Effector CD4-positive, alpha-beta T cell (primary cell): ENCODE data around the gene UGT1A6.

ENCODE experiments used
- DNase-seq: peaks from one replicate; pipeline ENCODE4 v3.0.0-alpha.2; 2020

Gene UGT1A6

GRCh38 chr2:233772153-233772552, 79.5 kb downstream of the UGT1A6 start:
- DNase-seq: no peak

DNA sequence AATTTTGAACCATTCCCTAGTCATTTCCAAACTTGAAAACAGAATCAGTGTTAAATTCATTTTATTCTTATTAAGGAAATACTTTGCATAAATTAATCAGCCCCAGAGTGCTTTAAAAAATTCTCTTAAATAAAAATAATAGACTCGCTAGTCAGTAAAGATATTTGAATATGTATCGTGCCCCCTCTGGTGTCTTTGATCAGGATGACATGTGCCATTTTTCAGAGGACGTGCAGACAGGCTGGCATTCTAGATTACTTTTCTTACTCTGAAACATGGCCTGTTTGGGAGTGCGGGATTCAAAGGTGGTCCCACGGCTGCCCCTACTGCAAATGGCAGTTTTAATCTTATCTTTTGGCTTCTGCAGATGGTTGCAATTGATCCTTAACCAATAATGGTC, 79.9 kb downstream of the UGT1A6 start:
- DNase-seq: no peak

DNA sequence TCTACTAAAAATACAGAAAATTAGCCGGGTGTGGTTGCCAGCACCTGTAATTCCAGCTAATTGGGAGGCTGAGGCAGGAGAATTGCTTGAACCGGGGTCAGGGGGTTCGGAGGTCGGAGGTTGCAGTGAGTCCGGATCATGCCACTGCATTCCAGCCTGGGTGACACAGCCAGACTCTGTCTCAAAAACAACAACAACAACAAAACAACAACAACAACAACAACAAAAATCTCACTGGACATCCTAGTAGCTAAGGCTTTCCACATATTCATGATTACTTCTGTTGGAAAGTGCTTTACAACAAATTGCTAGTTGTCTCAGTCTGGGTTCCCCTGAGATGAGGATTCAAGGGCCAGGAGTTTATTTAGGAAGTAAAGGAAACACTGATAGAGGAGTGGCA, 81.2 kb downstream of the UGT1A6 start:
- no peak for DNase-seq

GRCh38 chr2:233775414-233775813, 82.7 kb downstream of the UGT1A6 start:
- no peak for DNase-seq

GRCh38 chr2:233778030-233778429, 85.3 kb downstream of the UGT1A6 start, which contains the start of gene MROH2A:
MROH2A (plus strand) TSS chr2:233778330; CDS start chr2:233779359, 1,029 bp downstream.
- no peak for DNase-seq

GRCh38 chr2:233779722-233780121, 87.0 kb downstream of the UGT1A6 start:
- DNase-seq: no peak

DNA sequence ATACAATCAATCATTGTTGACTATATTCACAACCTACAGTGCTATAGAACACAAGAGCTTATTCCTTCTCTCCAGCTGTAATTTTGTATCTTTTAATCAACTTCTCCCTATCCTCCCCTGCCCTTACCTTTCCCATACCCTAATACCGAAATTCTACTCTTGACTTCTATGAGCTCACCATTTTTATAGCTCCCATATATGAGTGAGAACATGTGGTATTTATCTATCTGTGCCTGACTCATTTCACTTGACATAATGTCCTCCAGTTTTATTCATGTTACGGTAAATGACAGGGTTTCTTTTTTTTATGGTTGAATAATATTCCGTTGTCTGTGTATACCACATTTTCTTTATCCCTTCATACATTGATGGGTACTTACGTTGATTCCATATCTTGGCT, 88.1 kb downstream of the UGT1A6 start:
- no peak for DNase-seq

DNA sequence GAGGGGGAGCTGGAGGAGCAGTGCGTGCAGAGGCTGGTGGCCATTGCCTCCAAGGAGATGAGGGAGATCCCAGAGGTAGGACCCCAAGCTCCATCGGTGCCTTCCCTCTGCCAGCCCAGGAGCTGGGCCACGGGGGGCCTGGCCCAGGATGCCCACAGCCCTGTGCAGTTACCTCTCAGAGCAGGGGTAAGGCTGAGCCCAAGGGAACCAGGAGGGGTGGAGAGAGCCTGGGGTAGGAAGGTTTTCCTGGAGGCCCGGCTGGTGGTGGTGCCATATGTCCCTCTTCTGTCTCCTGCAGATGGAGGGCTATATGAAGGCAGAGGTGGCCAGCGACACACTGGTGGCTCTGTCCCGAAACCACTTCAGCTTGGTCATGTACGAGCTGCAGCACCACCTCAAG, 96.9 kb downstream of the UGT1A6 start:
- no peak for DNase-seq

- DNase-seq: no peak
These were observed 98.6 kb downstream of the UGT1A6 start for GRCh38 chr2:233791151-233791882.

GRCh38 chr2:233791883-233792329, 99.2 kb downstream of the UGT1A6 start:
- no peak for DNase-seq

DNA sequence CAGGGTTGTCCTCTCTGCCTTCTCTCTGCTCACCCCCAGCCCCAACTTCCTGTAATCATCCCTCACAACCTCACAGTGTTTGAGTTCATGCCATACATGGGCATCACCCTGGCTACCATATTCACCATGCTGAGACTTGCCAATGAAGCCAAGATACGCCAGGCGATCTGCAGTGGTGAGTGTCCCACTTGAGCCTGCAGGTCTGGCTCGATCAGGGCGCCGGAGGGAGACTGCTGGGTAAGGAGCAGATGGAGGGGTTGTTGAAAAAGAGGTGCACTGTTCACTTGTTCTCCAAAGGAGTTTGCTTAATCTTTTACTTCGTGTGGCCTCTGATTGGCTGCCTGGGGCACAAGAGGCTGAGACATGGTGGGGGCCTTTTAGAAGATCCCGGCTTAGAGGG, 100.0 kb downstream of the UGT1A6 start:
- no peak for DNase-seq

- no peak for DNase-seq
These were observed 100.9 kb downstream of the UGT1A6 start for GRCh38 chr2:233793465-233794127.

- DNase-seq: no peak
These were observed 101.5 kb downstream of the UGT1A6 start for GRCh38 chr2:233794128-233794658.

GRCh38 chr2:233795735-233796171, 103.1 kb downstream of the UGT1A6 start:
- DNase-seq: no peak

- no peak for DNase-seq
These were observed 103.6 kb downstream of the UGT1A6 start for GRCh38 chr2:233796254-233796653.

DNA sequence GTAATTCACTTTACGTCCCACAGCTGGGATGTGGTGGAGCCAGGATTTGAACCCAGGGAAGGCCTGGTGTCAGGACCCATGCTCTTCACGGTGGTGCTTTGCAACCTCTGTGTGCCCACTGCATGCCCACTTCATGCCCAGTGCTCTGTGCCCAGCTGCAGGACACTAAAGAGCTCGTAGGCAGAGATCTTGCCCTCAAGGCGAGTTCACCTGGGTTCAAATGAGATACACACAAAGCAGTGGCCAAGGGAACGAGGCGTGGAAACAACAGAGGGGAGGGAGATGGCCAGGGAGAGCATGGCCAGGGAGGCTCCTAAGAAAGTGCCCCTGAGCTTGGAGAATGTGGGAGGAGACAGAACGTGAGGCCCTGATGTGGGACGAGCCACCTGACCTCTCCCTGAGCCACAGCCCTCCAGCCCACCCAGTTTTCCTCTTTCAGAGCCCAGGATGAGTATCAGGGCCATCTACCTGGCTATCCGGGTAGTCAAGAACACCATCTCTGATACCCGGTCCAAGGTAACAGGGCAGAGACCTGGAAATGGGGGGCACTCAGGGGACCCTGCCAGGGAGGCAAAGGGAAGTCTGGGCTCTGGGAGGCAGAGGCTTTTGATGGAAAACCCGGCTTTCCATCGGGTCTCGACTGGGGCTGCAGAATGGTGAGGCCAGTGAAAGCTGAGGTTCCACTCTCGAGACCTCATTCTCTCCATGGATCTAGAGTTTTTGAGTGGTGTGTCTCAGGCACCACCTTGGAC, 105.8 kb downstream of the UGT1A6 start:
- no peak for DNase-seq

- DNase-seq: no peak
These were observed 106.5 kb downstream of the UGT1A6 start for GRCh38 chr2:233799087-233799665.

DNA sequence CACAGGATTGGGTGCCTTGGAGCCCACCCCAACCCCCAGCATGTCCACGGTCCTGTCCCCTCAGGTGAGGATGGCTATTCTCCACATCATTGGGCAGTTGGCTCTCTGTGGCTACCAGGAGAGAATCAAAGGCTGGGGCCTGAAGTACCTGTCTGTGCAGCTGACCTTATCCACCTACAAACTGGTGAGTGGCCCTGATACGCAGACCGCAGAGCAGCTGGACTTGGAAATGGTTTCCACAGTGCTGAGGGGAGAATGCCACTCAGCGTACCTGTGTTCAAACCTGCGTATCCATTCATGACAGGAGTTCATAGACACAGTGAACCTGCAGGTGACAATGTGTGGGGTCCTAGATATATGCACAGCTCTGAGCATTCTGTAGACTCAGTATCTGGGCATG, 107.0 kb downstream of the UGT1A6 start:
- no peak for DNase-seq

GRCh38 chr2:233800208-233800607, 107.5 kb downstream of the UGT1A6 start:
- no peak for DNase-seq

DNA sequence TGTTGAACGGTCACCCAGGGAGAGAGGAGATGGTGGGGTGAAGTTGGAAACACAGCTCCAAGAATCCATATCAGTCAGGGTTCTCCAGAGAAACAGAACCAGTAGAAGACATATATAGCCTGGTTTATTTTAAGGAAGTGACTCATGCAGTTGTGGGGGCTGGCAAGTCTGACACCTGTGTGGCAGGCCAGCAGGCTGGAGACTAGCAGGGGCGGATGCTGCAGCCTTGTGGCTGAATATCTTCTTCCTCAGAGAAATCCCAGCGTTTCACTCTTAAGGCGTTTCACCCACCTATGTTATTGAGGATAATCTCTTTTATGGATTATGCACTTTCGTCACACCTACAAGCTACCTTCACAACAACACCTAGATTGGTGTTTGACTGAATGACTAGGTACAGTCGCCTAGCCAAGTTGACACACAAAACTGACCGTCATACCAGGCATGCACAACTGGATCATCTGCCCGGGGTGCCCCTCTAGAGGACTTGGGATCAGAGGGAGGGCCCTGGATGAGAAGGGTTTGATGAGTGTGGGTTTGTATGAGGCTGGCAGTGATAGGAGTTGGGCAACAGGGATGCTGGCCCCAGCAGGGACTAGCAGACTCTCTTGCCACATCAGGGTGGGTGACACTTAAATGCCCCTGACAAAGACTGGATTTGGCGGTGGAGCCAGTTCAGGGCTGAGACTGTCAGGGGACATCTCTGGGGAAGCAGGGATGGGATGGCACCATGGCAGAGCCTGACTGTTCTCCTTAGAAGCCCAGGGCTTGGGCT, 108.9 kb downstream of the UGT1A6 start:
- DNase-seq: no peak

DNA sequence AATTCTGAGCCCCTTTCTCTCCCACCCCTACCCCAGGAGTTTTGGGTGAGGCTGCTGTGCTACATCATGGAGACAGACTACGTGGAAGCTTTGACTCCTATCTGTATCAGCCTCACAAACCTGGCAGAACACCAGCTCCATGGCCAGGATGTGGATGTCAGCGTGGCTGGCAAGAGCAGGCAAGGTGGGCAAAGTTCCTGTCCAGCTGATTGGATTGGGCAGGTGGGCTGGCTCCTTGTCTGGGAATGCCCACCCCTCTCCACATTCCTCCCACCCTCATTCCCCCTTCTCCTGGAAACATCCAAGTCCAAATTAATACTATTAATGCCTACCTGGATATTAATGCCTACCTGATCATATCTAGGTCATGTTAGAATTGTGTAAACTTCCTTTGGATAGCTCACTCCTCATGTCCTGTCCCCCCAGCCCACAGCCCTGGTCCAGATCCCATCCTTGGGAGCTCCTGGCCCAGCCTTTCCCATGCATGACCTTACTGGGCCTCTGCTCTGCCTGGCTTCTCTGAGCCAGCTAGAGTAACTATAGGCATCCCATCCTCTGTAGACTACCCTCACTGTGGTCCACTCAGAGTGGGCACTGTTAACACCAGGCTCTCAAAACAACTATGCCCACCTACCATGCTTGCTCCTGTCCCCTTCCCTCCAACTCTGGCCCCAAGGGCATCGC, 109.6 kb downstream of the UGT1A6 start:
- no peak for DNase-seq
